Activated naive CD4-positive, alpha-beta T cell treated with anti-CD3 and anti-CD28 coated beads, Interleukin-2, amount 50 U/mL, for 24 hours (primary cell): ENCODE results near the gene SH3D19.
"Not testable (repeated sequence)": the region's sequence is repeated elsewhere in the genome, so short reads cannot be mapped to it uniquely, and the experiment has no call there.

Source experiments
- H3K27ac Mint-ChIP-seq: one replicate; pipeline ENCODE4 v1.8.0; 2021; ENCODE audit warnings: mild to moderate bottlenecking, mixed read lengths
- H3K27me3 Mint-ChIP-seq: one replicate; pipeline ENCODE4 v1.8.0; 2021; ENCODE audit warnings: mixed read lengths
- H3K36me3 Mint-ChIP-seq: one replicate; pipeline ENCODE4 v1.8.0; 2021; ENCODE audit warnings: mixed read lengths
- H3K4me1 Mint-ChIP-seq: one replicate; pipeline ENCODE4 v1.8.0; 2021; ENCODE audit warnings: mixed read lengths
- H3K4me3 Mint-ChIP-seq: one replicate; pipeline ENCODE4 v1.8.0; 2021; ENCODE audit warnings: mild to moderate bottlenecking, mixed read lengths
- H3K9me3 Mint-ChIP-seq: one replicate; pipeline ENCODE4 v1.8.0; 2021; ENCODE audit warnings: mixed read lengths

SH3D19 gene

DNA sequence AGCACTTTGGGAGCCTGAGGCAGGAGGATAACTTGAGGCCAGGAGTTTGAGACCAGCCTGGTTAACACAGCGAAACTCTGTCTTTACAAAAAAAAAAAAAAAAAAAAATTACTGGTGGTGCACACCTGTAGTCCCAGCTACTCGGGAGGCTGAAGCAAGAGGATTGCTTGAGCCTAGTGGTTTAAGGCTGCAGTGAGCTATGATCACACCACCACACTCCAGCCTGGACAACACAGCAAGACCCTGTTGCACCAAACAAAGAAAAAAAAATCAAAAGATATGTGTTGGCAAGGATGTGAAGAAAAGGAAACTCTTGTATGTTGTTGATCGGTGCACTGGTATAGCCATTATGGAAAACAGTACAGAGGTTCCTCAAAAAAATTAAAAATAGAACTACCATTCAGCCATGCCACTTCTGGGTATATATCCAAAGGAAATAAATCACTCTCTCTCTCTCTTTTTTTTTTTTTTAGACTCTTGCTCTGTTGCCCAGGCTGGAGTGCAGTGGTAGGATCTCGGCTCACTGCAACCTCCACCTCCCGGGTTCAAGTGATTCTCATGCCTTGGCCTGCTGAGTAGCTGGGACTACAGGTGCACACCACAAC lies 15.2 kb downstream of the SH3D19 start:
- H3K27ac Mint-ChIP-seq = no peak overlapping the region
- H3K4me1 Mint-ChIP-seq = no peaks in the 10 kb centered on the region
- no peaks in the 10 kb centered on the region for H3K36me3 Mint-ChIP-seq
- peaks cover under 1% of the 10 kb centered on the region for H3K27me3 Mint-ChIP-seq
- H3K4me3 Mint-ChIP-seq = no peak overlapping the region
- H3K9me3 Mint-ChIP-seq = no peaks in the 10 kb centered on the region

- no peaks in the 10 kb centered on the region for H3K36me3 Mint-ChIP-seq
- H3K27ac Mint-ChIP-seq = no peak overlapping the region
Measured at GRCh38 chr4:151304755-151305154, 20.6 kb downstream of the SH3D19 start.

GRCh38 chr4:151304226-151304625 lies 21.2 kb downstream of the SH3D19 start:
- peaks cover 1% of the 10 kb centered on the region for H3K27me3 Mint-ChIP-seq
- H3K9me3 Mint-ChIP-seq = no peaks in the 10 kb centered on the region
- no peaks in the 10 kb centered on the region for H3K4me1 Mint-ChIP-seq
- peak overlapping the region; percentile 6 for H3K27ac Mint-ChIP-seq
- no peaks in the 10 kb centered on the region for H3K36me3 Mint-ChIP-seq
- no peak overlapping the region for H3K4me3 Mint-ChIP-seq

More at GRCh38 chr4:151304755-151305154, 20.6 kb downstream of the SH3D19 start:
- H3K4me1 Mint-ChIP-seq = no peaks in the 10 kb centered on the region
- peaks cover 1% of the 10 kb centered on the region for H3K27me3 Mint-ChIP-seq
- no peaks in the 10 kb centered on the region for H3K9me3 Mint-ChIP-seq
- H3K4me3 Mint-ChIP-seq = no peak overlapping the region

GRCh38 chr4:151302432-151302831 lies 23.0 kb downstream of the SH3D19 start:
- H3K27ac Mint-ChIP-seq = no peak overlapping the region
- no peaks in the 10 kb centered on the region for H3K36me3 Mint-ChIP-seq
- H3K9me3 Mint-ChIP-seq = no peaks in the 10 kb centered on the region
- peaks cover 1% of the 10 kb centered on the region for H3K27me3 Mint-ChIP-seq
- H3K4me3 Mint-ChIP-seq = no peak overlapping the region
- no peaks in the 10 kb centered on the region for H3K4me1 Mint-ChIP-seq

GRCh38 chr4:151297170-151297569 lies 28.2 kb downstream of the SH3D19 start:
- Mint-ChIP-seq H3K36me3 (no peaks in the 10 kb centered on the region), H3K27me3 (peaks cover 1% of the 10 kb centered on the region), H3K4me1 (no peaks in the 10 kb centered on the region)

DNA sequence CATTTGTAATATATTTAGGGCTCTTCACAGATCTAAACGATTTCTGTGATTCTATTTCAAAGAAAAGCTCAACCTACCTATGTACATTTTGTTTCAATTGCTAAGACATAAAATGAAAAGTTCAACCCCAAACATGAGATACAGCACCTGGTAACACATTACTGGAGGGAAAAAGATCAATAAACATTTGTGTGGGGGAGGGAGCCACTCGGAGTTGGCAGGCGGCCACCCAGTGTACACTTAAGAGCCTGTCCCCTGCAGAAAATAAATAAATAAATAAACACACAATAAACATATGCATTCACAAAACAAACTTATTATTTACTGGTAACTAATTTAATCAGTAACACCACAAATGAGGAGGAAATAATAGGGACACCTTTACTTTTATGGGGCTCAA lies 29.2 kb downstream of the SH3D19 start:
- no peak overlapping the region for H3K27ac Mint-ChIP-seq
- H3K4me3 Mint-ChIP-seq = no peak overlapping the region
- H3K27me3 Mint-ChIP-seq = no peaks in the 10 kb centered on the region
- H3K36me3 Mint-ChIP-seq = no peaks in the 10 kb centered on the region
- no peaks in the 10 kb centered on the region for H3K4me1 Mint-ChIP-seq
- no peaks in the 10 kb centered on the region for H3K9me3 Mint-ChIP-seq

More at GRCh38 chr4:151297170-151297569, 28.2 kb downstream of the SH3D19 start:
- H3K9me3 Mint-ChIP-seq = no peaks in the 10 kb centered on the region
- no peak overlapping the region for H3K4me3 Mint-ChIP-seq
- no peak overlapping the region for H3K27ac Mint-ChIP-seq

DNA sequence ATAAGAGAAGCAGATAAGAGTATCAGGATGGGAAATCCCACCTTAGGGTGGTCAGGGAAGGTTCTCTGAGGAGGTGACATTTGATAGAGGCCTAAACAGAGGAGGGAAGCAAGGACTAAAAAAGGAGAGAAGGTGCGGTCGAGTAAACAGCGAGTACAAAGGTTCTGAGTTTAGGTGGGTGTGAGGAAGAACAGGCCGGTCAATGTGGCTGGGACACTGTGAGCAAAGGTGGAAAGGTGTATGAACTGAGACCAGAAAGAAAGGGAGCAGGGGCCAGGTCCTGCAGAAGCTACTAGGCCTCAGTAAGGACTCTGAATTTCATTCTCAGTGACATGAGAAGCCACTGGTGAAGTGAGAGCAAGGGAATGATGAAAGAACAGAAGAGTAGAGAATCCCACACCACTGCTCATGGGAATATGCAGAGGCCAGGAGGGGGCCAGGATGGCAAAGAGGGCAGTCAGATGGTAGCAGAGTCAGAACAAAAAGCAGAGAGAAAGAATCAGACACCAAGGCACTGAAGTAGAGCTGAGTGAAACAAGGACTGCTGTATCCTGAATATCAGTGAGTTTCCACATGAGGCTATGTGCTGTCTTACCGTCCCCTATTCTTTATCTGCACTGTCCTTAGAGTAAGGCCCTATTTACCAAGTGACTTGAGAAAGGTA lies 30.4 kb downstream of the SH3D19 start:
- no peaks in the 10 kb centered on the region for H3K27me3 Mint-ChIP-seq
- no peaks in the 10 kb centered on the region for H3K36me3 Mint-ChIP-seq
- H3K4me1 Mint-ChIP-seq = no peaks in the 10 kb centered on the region
- H3K9me3 Mint-ChIP-seq = no peaks in the 10 kb centered on the region
- no peak overlapping the region for H3K27ac Mint-ChIP-seq
- H3K4me3 Mint-ChIP-seq = no peak overlapping the region

DNA sequence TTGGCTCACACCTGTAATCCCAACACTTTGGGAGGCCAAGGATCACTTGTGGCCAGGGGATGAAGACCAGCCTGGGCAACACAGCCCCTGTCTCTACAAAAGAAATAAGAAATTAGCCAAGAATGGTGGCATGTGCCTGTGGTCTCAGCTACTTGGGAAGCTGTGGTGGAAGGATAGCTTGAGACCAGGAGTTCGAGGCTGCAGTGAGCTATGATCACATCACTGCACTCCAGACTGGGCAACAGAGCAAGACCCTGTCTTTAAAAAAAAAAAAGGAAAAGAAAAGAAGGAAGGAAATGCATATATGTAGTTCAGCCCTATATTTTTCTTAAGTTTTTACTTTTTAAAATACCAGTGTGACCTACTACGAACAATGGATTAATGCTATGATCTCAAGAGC lies 33.4 kb downstream of the SH3D19 start:
- Mint-ChIP-seq H3K9me3 (no peaks in the 10 kb centered on the region), H3K27ac (no peak overlapping the region), H3K4me3 (no peak overlapping the region), H3K4me1 (no peaks in the 10 kb centered on the region), H3K27me3 (no peaks in the 10 kb centered on the region), H3K36me3 (no peaks in the 10 kb centered on the region)

DNA sequence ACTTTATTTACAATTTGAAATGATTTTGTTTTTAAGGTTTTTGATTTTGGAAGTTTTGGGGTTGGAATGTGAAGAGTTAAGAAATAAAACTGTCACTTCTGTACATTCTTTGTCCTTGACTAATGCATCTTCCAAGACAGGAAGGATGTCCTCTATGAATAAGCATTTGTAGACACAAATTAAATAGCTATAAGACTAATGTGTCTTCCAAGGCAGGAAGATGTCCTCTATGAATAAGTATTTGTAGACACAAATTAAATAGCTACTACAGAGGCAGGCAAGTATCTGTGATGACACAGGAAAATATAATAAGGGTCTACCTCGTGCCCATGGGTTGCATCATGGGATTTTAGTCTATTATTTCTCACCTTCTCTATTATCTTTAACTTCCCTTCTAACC lies 33.9 kb downstream of the SH3D19 start:
- Mint-ChIP-seq H3K4me3 (no peak overlapping the region), H3K36me3 (no peaks in the 10 kb centered on the region), H3K4me1 (no peaks in the 10 kb centered on the region), H3K27me3 (no peaks in the 10 kb centered on the region), H3K9me3 (no peaks in the 10 kb centered on the region), H3K27ac (no peak overlapping the region)

GRCh38 chr4:151287409-151287808 lies 38.0 kb downstream of the SH3D19 start:
- H3K36me3 Mint-ChIP-seq = peaks cover 4% of the 10 kb centered on the region
- H3K27ac Mint-ChIP-seq = no peak overlapping the region
- H3K27me3 Mint-ChIP-seq = no peaks in the 10 kb centered on the region
- no peak overlapping the region for H3K4me3 Mint-ChIP-seq
- H3K4me1 Mint-ChIP-seq = no peaks in the 10 kb centered on the region
- peaks cover 6% of the 10 kb centered on the region for H3K9me3 Mint-ChIP-seq

- peaks cover 6% of the 10 kb centered on the region for H3K9me3 Mint-ChIP-seq
- H3K4me3 Mint-ChIP-seq = no peak overlapping the region
- no peaks in the 10 kb centered on the region for H3K27me3 Mint-ChIP-seq
- H3K4me1 Mint-ChIP-seq = no peaks in the 10 kb centered on the region
- H3K27ac Mint-ChIP-seq = no peak overlapping the region
- peaks cover 4% of the 10 kb centered on the region for H3K36me3 Mint-ChIP-seq
Measured at GRCh38 chr4:151284534-151285245, 40.7 kb downstream of the SH3D19 start.

DNA sequence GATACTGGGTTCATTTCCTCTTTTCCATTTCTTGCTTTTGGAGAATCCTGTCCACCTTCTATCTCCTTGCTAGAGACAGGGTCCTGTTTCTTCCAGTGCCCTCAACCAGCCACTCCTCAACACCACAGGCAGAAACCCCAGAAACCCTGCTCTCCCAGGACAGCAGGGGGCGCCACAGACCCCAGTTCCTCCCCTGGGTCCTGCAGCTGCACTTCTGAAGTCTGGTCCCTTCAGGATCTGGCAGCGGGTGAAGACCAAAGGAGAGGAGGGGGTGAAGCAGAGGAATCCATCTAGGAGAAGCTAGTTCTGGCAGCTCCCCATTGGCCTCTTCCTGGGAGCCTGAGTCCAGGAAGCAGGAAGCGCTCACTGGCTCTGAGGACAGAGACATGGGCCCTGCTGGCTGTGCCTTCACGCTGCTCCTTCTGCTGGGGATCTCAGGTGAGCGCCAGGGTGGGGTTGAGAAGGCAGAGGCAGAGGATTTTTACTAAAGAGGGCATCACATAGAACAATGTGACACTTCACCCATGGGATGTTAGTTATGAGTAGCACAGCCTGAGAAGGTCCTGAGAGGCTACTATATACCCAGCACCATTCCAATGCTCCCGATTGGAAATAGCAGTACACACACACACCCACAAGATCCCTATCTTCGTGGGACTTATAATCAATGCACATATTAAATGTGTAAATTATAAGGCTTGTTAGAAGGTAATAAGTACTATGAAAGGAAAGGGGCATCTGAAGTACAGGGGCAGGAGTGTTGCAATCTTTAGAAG lies 48.4 kb downstream of the SH3D19 start, which contains the start of gene PRSS48:
Gene PRSS48, plus strand, starts transcription at position 375 of the 776 bp plus-strand sequence. Its CDS starts 12 bp downstream, at position 387.
- Mint-ChIP-seq H3K4me3 (no peak within 1 kb of the TSS), H3K9me3 (no peaks in the 10 kb centered on the region), H3K4me1 (no peaks in the 10 kb centered on the region), H3K36me3 (no peaks in the 10 kb centered on the region), H3K27me3 (peaks cover 7% of the 10 kb centered on the region), H3K27ac (no peak within 1 kb of the TSS)

- not testable (repeated sequence) for H3K9me3 Mint-ChIP-seq, H3K4me3 Mint-ChIP-seq, H3K4me1 Mint-ChIP-seq, H3K27ac Mint-ChIP-seq, H3K27me3 Mint-ChIP-seq, H3K36me3 Mint-ChIP-seq
Measured at GRCh38 chr4:151268905-151269304, 56.5 kb downstream of the SH3D19 start.

DNA sequence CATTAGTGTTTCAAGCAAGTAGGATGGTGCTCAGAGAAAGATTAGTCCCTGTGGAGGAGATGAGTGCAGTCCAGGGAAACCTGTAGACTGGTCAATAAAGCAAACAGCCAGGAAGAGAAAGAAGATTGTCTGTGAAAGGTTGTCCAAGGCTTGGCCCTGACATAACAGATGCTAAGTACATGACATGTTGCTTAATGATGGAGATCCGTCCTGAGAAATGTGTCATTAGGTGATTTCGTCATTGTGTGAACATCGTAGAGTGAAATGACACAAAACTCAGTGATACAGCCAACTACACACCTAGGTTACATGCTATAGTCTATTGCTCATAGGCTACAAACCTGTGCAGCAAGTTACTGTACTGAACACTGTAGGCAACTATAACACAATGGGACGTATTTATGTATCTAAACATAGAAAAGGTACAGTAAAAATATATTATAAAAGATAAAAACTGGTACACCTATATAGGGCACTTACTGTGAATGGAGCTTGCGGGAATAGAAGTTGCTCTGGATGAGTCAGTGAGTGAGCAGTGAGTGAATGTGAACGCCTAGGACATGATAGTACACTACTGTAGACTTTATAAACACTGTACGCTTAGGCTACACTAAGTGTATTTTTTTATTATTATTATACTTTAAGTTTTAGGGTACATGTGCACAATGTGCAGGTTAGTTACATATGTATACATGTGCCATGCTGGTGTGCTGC lies 57.4 kb downstream of the SH3D19 start:
- H3K27ac Mint-ChIP-seq = no peak overlapping the region
- no peaks in the 10 kb centered on the region for H3K36me3 Mint-ChIP-seq
- H3K4me1 Mint-ChIP-seq = no peaks in the 10 kb centered on the region
- no peak overlapping the region for H3K4me3 Mint-ChIP-seq
- H3K27me3 Mint-ChIP-seq = peaks cover 4% of the 10 kb centered on the region
- no peaks in the 10 kb centered on the region for H3K9me3 Mint-ChIP-seq

DNA sequence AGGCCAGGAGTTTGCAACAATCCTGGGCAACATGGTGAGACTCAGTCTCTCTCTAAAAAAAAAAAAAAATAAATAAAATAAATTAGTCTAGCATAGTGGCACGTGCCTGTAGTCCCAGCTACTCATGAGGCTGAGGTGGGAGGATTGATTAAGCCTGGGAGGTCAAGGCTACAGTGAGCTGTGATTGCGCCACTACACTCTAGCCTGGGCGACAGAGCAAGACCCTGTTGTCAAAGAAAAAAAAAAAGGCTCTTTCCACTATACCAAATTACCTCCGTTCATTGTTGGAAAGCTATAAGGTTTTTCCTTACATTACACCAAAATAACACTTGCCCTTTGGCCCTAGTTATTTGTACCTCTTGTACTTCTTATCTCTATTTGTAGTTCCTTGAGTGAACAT lies 58.3 kb downstream of the SH3D19 start:
- Mint-ChIP-seq H3K27me3 (peaks cover 4% of the 10 kb centered on the region), H3K36me3 (no peaks in the 10 kb centered on the region), H3K27ac (no peak overlapping the region), H3K9me3 (no peaks in the 10 kb centered on the region), H3K4me3 (no peak overlapping the region), H3K4me1 (no peaks in the 10 kb centered on the region)
